ENCODE data around the gene M1AP.

M1AP gene

DNA sequence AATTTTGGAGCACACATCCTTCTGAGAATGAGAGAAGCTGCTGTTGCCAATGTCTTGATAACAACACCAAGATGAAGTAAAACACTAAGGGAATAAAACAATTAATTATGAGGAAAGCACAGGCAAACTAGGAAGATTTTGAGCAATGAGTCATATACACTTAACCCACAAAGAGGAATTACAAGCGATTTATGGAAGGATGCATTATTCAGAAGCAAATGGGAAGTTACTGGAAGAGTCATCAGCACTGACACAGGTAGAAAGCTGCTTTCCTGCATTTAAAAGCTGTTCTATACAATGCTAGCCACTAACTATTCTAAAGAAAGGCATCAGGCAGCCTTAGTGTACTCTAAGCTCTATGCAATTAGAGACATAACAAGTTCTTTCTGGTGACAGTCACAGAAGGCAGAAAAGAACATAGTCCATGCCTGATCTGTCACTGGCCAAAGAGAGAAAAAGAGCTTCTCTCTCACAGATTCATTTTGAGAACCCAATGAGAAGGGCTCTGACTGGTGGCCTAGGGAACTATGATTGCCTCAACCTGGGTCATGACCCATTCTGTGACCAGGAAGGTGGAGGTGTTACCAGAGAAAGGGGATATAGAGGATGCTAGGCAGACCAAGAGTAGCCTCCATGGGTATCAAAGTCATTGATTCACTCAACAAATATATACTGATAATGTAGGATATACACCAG lies 45.4 kb downstream of the M1AP start:
- TF ChIP-seq JUND (IDR thresholded peaks at IDR 0.05; ENCODE audit: low read depth): no peak
- in situ Hi-C loops (cut with HindIII; ENCODE audit: low pct_unique_long_range_greater_than_20kb, low sequenced_read_pairs): no loop called here
- DNase-seq (ENCODE audit: low read depth in 1 of 2, low spot score in 1 of 2): no peak

DNA sequence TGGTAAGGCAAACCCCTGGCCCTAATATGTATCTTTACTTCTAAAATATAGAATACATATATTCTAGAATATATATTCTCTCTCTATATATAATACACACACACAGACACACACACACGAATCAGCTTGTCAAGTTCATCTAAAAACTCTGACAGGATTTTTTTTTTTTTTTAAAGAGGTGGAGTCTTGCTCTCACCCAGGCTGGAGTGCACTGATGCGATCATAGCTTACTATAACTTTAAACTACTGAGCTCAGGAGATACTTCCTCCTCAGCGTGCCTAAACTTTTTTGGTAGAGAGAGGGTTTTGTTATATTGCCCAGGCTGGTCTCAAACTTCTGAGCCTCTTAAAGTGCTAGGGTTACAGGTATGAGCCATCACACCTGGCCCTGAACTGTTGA lies 48.5 kb downstream of the M1AP start:
- DNase-seq (ENCODE audit: low read depth in 1 of 2, low spot score in 1 of 2): no peak
- in situ Hi-C loops (cut with HindIII; ENCODE audit: low pct_unique_long_range_greater_than_20kb, low sequenced_read_pairs): no loop called here
- no peak for TF ChIP-seq JUND (IDR thresholded peaks at IDR 0.05; ENCODE audit: low read depth)

DNA sequence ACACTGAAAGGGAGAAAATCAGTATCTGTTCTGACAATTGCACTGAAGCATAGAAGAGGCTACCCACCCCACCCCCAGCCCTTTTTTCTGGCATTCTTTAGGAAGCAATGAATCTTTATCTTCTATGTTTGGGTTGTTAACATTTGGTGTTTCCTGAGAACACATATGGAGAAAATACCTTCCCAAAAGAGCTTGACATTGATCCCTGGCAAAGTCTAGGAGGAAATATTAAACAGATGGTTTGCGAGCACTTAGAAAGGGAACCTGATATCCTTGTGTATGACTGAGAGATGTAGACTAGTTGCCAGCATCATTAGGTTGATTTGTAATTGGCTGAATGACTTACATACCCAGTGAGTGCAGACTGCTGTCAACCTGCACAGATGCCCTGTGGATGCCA lies 50.7 kb downstream of the M1AP start:
- in situ Hi-C loops (cut with HindIII; ENCODE audit: low pct_unique_long_range_greater_than_20kb, low sequenced_read_pairs): no loop called here

DNA sequence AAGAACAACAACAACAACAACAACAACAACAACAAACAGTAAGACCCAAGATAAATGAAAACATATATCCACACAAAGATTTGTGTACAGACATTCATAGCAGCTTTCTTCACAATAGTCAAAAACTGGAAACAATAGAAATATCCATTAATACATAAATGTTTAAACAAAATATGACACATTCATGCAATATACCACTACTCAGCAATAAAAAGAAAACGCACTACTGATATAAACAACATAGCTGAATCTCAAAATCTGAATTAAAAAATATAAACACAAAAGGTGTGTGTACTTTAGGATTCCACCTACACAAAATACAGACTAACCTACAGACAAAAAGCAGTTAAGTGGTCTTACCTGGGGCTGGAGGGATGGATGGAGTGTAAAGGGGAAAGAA lies 51.5 kb downstream of the M1AP start:
- no peak for DNase-seq (ENCODE audit: low read depth in 1 of 2, low spot score in 1 of 2)
- no peak for TF ChIP-seq JUND (IDR thresholded peaks at IDR 0.05; ENCODE audit: low read depth)
- in situ Hi-C loops (cut with HindIII; ENCODE audit: low pct_unique_long_range_greater_than_20kb, low sequenced_read_pairs): no loop called here

More for the DNA sequence above, 50.7 kb downstream of the M1AP start:
- DNase-seq (ENCODE audit: low read depth in 1 of 2, low spot score in 1 of 2): no peak
- no peak for TF ChIP-seq JUND (IDR thresholded peaks at IDR 0.05; ENCODE audit: low read depth)

DNA sequence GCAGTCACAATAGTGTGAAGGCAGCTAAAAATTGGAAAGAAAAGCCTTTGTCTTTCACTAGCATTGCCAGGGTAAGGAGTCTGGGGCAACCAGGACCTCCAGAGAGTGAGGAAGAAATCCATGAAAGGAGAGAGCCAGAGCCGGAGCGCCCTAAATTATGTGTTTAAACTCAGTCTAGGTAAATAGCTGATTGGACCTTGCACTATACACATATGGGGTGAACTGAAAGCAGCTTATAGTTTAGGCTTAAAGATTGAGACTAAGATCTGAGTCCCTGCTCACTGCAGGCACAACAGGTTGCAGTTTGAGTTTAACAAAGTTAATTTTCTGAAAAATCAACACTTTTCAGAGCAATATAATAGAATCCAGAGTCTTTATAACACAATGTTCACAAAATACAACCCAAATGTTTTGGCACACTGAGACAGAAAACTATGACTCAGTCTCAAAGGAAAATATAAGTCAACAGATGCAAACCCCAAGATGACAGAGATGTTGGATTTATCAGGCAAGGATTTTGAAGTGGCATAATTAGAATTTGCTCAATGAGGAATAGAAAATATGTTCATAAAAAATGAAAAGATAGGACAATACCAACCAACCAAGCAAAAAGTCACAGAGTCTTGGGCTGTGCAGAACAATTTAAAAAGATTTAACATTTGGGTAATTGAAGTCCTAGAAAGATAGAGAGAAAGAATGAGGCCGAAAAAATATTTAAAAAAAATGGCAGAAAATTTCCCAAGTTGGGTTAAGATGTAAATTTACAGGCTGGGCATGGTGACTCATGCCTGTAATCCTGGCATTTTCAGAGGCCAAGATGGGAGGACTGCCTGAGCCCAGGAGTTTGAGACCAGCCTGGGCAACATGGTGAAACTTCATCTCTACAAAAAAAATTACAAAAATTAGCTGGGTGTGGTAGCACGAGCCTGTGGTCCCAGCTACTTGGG lies 54.0 kb downstream of the M1AP start:
- in situ Hi-C loops (cut with HindIII; ENCODE audit: low pct_unique_long_range_greater_than_20kb, low sequenced_read_pairs): no loop called here
- no peak for TF ChIP-seq JUND (IDR thresholded peaks at IDR 0.05; ENCODE audit: low read depth)
- DNase-seq (ENCODE audit: low read depth in 1 of 2, low spot score in 1 of 2): no peak

DNA sequence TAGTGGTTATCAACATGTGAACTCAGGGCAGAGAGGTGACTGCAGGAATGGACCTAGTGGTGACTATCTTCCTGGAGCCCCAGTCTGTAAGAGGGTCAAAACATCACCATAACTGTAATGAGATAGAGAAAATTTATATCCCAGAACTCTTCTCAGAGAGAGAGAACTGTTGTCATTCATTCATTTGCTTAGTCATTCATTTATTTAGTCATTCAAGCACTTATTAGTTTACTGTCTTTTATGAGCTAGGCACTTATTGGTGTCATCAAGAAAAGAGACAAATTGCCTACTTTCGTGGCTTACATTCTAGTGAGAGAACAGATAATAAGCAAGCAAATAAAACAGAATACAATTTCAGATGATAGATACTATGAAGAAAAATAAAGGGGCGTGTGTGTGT lies 59.5 kb downstream of the M1AP start:
- in situ Hi-C loops (cut with HindIII; ENCODE audit: low pct_unique_long_range_greater_than_20kb, low sequenced_read_pairs): no loop called here
- TF ChIP-seq JUND (IDR thresholded peaks at IDR 0.05; ENCODE audit: low read depth): no peak
- DNase-seq (ENCODE audit: low read depth in 1 of 2, low spot score in 1 of 2): no peak

DNA sequence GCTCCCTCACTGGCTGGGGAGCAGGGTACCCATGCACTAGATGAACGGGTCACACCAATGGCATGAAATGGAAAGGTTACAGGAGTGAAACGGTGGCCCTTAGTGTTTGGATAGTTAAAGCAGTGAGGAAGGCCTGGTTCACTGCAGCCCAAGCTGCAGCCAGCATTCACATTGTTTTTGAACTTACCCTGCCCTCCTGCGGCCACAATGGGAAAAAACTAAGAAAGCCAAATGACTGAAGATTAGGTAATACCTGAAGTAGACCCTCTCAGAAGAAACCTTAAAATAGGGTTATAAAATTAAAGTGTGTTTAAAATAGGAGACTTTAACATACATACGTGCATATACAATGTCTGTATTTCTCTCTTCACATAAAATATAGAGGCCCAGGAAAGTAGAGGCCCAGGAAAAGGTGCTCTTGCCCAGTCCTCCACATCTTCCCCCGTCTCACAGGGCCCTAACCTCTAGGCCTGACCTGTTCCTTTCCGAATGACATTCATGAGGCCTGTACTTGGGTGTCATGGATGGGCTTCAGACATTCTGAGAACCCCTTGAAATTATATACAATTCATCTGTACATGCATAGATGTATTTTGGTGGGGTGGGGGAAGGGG lies 60.4 kb downstream of the M1AP start:
- no peak for TF ChIP-seq JUND (IDR thresholded peaks at IDR 0.05; ENCODE audit: low read depth)
- in situ Hi-C loops (cut with HindIII; ENCODE audit: low pct_unique_long_range_greater_than_20kb, low sequenced_read_pairs): no loop called here
- DNase-seq (ENCODE audit: low read depth in 1 of 2, low spot score in 1 of 2): peak; percentile 51 to 78

DNA sequence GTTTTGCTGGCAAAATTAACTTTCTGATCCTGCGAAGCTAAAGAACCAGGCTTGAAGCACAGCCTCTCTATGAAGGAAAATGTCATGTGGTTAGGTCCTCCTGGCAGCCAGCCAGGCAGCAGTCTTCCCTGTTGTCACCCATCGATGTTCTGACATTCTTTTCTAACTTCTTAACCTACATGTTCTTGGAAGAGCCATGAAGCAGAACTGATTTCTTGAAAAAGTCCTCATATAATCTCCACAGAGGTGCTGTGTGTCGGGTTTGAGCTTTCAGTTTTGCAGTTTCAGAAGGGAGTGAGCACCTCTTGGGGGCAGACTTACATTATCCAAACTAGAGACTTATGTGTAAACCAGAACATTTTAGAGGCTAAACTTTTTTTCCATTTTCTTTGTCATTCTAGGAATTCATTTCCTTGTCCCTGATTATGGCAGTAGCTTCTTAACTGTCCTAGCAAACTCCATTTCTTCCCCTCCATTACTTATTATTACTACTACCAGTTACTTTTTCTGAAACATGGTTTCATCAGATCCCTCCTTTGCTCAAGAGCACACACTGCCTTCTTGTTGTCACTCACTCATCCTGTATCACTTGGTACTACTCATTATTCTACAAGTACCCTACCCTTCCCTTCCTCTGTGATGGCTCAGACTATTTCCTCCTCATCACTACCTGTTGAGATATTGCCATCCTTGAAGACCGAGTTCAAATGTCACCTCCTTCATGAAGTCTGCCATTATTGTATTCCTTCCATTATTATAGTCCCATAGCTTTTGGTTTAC lies 62.5 kb downstream of the M1AP start:
- no peak for TF ChIP-seq JUND (IDR thresholded peaks at IDR 0.05; ENCODE audit: low read depth)
- in situ Hi-C loops (cut with HindIII; ENCODE audit: low pct_unique_long_range_greater_than_20kb, low sequenced_read_pairs): no loop called here
- DNase-seq (ENCODE audit: low read depth in 1 of 2, low spot score in 1 of 2): peak in 1 of 2 experiments; percentile 14

DNA sequence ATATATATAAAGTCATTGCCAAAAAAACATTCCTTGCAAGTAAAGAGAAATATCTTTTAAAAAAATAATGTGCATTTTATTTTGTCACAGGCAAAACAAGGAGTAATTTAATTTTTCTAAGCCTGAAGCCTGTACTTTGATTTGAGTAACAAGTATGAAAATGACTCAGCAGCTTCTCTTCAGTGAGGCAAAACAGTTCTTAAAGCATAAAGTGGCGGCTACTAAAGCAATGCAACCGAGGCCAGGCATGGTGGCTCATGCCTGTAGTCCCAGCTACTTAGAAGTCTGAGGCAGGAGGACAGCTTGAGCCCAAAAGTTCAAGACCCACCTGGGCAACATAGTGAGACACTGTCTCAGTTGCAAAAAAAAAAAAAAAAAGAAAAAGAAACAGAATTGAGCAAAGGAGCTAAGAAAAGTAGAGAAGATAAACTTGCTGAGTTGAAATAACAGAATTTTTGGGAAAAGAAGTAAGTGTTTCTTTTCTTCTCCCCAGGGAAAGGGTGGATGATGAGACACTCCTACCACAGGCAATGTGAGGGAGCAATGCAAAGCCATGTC lies 64.0 kb downstream of the M1AP start:
- in situ Hi-C loops (cut with HindIII; ENCODE audit: low pct_unique_long_range_greater_than_20kb, low sequenced_read_pairs): no loop called here
- no peak for TF ChIP-seq JUND (IDR thresholded peaks at IDR 0.05; ENCODE audit: low read depth)
- DNase-seq (ENCODE audit: low read depth in 1 of 2, low spot score in 1 of 2): no peak

DNA sequence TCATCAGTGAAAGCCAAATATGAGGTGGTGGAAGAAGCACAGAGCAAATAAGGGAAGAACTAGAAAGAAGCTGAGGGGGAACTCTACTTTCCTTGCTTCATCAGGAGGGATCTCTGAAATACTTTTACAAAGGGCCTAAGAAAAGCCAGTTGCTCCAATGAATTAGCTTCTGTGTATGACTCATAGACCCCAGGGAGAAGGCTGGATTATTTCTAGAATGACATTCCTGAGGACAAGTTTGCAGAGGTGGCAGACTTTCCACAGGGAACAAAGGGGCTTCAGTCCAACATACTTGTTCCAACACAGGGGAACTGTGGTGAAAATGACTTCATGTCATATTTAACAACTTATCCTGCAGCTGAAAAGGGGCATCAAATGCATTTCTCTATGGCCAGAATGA lies 64.6 kb downstream of the M1AP start:
- DNase-seq (ENCODE audit: low read depth in 1 of 2, low spot score in 1 of 2): no peak
- in situ Hi-C loops (cut with HindIII; ENCODE audit: low pct_unique_long_range_greater_than_20kb, low sequenced_read_pairs): no loop called here
- TF ChIP-seq JUND (IDR thresholded peaks at IDR 0.05; ENCODE audit: low read depth): no peak

DNA sequence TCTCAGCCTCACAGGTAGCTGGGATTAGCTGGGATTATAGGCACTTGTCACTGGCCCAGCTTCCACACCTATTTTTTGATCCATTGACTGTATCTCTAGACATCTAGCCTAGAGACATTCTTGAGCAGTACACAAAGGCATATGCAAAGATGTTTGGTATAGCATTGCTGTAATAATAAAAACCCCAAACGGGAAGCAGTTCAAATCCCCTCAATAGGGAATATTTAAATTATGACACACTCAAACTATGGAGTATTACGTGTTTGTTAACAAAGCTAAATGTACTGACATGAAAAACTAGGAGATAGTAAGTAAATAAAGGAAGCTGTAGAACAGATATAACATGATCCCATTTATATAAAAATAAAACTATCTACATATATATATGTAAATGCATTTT lies 65.9 kb downstream of the M1AP start:
- no peak for DNase-seq (ENCODE audit: low read depth in 1 of 2, low spot score in 1 of 2)
- TF ChIP-seq JUND (IDR thresholded peaks at IDR 0.05; ENCODE audit: low read depth): no peak
- in situ Hi-C loops (cut with HindIII; ENCODE audit: low pct_unique_long_range_greater_than_20kb, low sequenced_read_pairs): no loop called here

DNA sequence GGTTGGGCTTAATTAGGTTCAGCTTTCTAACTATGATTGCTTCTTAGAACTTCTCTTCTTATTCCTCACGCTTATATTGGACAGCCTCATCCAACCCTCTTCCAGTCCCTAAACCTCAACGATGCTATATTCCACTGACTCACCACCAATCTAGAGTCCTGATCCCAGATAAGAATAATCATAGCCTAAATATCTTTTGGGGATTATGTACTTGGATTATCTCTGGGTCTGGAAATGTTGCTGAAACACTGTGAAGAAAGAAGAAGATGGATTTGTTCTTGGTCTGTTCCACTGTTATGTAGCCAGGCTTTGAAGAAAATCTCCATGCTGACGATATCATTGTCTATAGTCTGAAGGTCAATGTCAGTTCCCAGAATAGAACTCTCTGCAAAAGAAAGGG lies 66.7 kb downstream of the M1AP start:
- DNase-seq (ENCODE audit: low read depth in 1 of 2, low spot score in 1 of 2): no peak
- in situ Hi-C loops (cut with HindIII; ENCODE audit: low pct_unique_long_range_greater_than_20kb, low sequenced_read_pairs): no loop called here
- no peak for TF ChIP-seq JUND (IDR thresholded peaks at IDR 0.05; ENCODE audit: low read depth)

All from T47D (cell line).